ENCODE measurements around the gene UBE2D2. TPM values are rescaled to one million over a fixed set of nuclear protein-coding genes. Genes with fewer than 3 reads are reported as not detected.

UBE2D2 gene
- total and polyA plus RNA-seq, 2 of the 13 experiments (the other 11 are each of a cell fraction or from before 2014, with no cell fraction given), result 79.1 to 109 TPM

GRCh38 chr5:139651043-139651834, 90.1 kb downstream of the UBE2D2 start (continued):
- peak; percentile 47 for TF ChIP-seq XRCC5 (optimal IDR thresholded peaks at IDR 0.05; ENCODE audit: low read length)
- no peak for TF ChIP-seq ISX (CRISPR knock-in tag; conservative IDR thresholded peaks at IDR 0.05)
- TF ChIP-seq ZC3H4 (CRISPR knock-in tag; IDR thresholded peaks at IDR 0.05; ENCODE audit: borderline replicate concordance), result no peak
- no peak for TF ChIP-seq SP140L (CRISPR knock-in tag; IDR thresholded peaks at IDR 0.05; ENCODE audit: borderline replicate concordance)
- TF ChIP-seq FOXO4 (CRISPR knock-in tag; conservative IDR thresholded peaks at IDR 0.05), result 0 out of 2 replicates have a peak, but pooled peaks have one; percentile 59
- peak; percentile 40; the same call in 1 of the 2 replicates for TF ChIP-seq ELF3 (CRISPR knock-in tag; IDR thresholded peaks at IDR 0.05)
- no peak for TF ChIP-seq YEATS2 (CRISPR knock-in tag; IDR thresholded peaks at IDR 0.05; ENCODE audit: borderline replicate concordance)
- 0 out of 2 replicates have a peak, but pooled peaks have one; percentile 48 for TF ChIP-seq ZBTB25 (CRISPR knock-in tag; IDR thresholded peaks at IDR 0.05)
- no peak for TF ChIP-seq CEBPG (CRISPR knock-in tag; IDR thresholded peaks at IDR 0.05)
- TF ChIP-seq ZFP36L2 (CRISPR knock-in tag; IDR thresholded peaks at IDR 0.05), result no peak
- no peak for TF ChIP-seq ZNF260 (CRISPR knock-in tag; IDR thresholded peaks at IDR 0.05; ENCODE audit: borderline replicate concordance, low read depth)
- no peak for TF ChIP-seq ZNF280B (CRISPR knock-in tag; IDR thresholded peaks at IDR 0.05; ENCODE audit: borderline replicate concordance)
- TF ChIP-seq NR2F2 (IDR thresholded peaks at IDR 0.05; ENCODE audit: borderline replicate concordance, low read depth), result no peak
- TF ChIP-seq CCDC6 (CRISPR knock-in tag; IDR thresholded peaks at IDR 0.05), result no peak
- no peak for TF ChIP-seq ATM (IDR thresholded peaks at IDR 0.05; ENCODE audit: borderline replicate concordance)
- 0 out of 2 replicates have a peak, but pooled peaks have one; percentile 6 for TF ChIP-seq ZBTB20 (CRISPR knock-in tag; IDR thresholded peaks at IDR 0.05; ENCODE audit: borderline replicate concordance, low read depth)
- no peak for TF ChIP-seq NR1H2 (CRISPR knock-in tag; IDR thresholded peaks at IDR 0.05; ENCODE audit: borderline replicate concordance, low read depth)
- TF ChIP-seq NAIF1 (CRISPR knock-in tag; IDR thresholded peaks at IDR 0.05; ENCODE audit: borderline replicate concordance), result no peak
